ENCODE data around the gene MEX3C. TPM values are rescaled to one million over a fixed set of nuclear protein-coding genes. Genes with fewer than 3 reads are reported as not detected.

Gene MEX3C
- total RNA-seq, 1 donor from 2014 or later, result 27.2 TPM

GRCh38 chr18:51192026-51192425, 5.5 kb downstream of the MEX3C start:
- no peak for DNase-seq (ENCODE audit: low spot score)

GRCh38 chr18:51191128-51191717, 6.3 kb downstream of the MEX3C start:
- DNase-seq (ENCODE audit: low spot score), result no peak

- DNase-seq (ENCODE audit: low spot score), result no peak
Observed at GRCh38 chr18:51190000-51190399, 7.5 kb downstream of the MEX3C start.

GRCh38 chr18:51188024-51188701, 9.3 kb downstream of the MEX3C start:
- DNase-seq (ENCODE audit: low spot score), result no peak

GRCh38 chr18:51185075-51185474, 12.4 kb downstream of the MEX3C start:
- no peak for DNase-seq (ENCODE audit: low spot score)

- no peak for DNase-seq (ENCODE audit: low spot score)
Observed at GRCh38 chr18:51184091-51184457, 13.4 kb downstream of the MEX3C start.

- no peak for DNase-seq (ENCODE audit: low spot score)
Observed at GRCh38 chr18:51183372-51184090, 13.9 kb downstream of the MEX3C start.

GRCh38 chr18:51182824-51183223, 14.7 kb downstream of the MEX3C start:
- no peak for DNase-seq (ENCODE audit: low spot score)

- DNase-seq (ENCODE audit: low spot score), result no peak
Observed at GRCh38 chr18:51171625-51172259, 25.7 kb downstream of the MEX3C start.

GRCh38 chr18:51171223-51171622, 26.3 kb downstream of the MEX3C start:
- DNase-seq (ENCODE audit: low spot score), result no peak

- no peak for DNase-seq (ENCODE audit: low spot score)
Observed at GRCh38 chr18:51170664-51171063, 26.8 kb downstream of the MEX3C start.

- no peak for DNase-seq (ENCODE audit: low spot score)
Observed at GRCh38 chr18:51169731-51170130, 27.8 kb downstream of the MEX3C start.

GRCh38 chr18:51168960-51169662, 28.4 kb downstream of the MEX3C start:
- DNase-seq (ENCODE audit: low spot score), result no peak

GRCh38 chr18:51168026-51168742, 29.3 kb downstream of the MEX3C start:
- no peak for DNase-seq (ENCODE audit: low spot score)

- no peak for DNase-seq (ENCODE audit: low spot score)
Observed at GRCh38 chr18:51165296-51165695, 32.2 kb downstream of the MEX3C start.

GRCh38 chr18:51164761-51165281, 32.7 kb downstream of the MEX3C start:
- DNase-seq (ENCODE audit: low spot score), result no peak

- DNase-seq (ENCODE audit: low spot score), result no peak
Observed at GRCh38 chr18:51164342-51164741, 33.1 kb downstream of the MEX3C start.

GRCh38 chr18:51163543-51163942, 33.9 kb downstream of the MEX3C start:
- no peak for DNase-seq (ENCODE audit: low spot score)

GRCh38 chr18:51162617-51163016, 34.9 kb downstream of the MEX3C start:
- DNase-seq (ENCODE audit: low spot score), result no peak

- DNase-seq (ENCODE audit: low spot score), result no peak
Observed at GRCh38 chr18:51160646-51161045, 36.8 kb downstream of the MEX3C start.

- no peak for DNase-seq (ENCODE audit: low spot score)
Observed at GRCh38 chr18:51157215-51157614, 40.3 kb downstream of the MEX3C start.

All from mesenteric fat pad (tissue), 1 donor.